Gastrocnemius medialis (tissue), 4 donors: ENCODE data around the gene GRIA4.

Source experiments
- POLR2A ChIP-seq, 2 donors: fragments of 450-650 bp; IDR thresholded peaks; one replicate each; pipeline ENCODE4 v1.6.1; 2017; ENCODE audit warnings: antibody characterized with exemption in 2 of 2, mild to moderate bottlenecking in 2 of 2, moderate library complexity in 2 of 2
- TF ChIP-seq, protein P1 (sequence below), 5 experiments: fragments of 450-650 bp in 3 of 5; fragments of 200-600 bp in 2 of 5; sonication (generic) in 2 of 5; IDR thresholded peaks in 4 of 5; conservative IDR thresholded peaks in 1 of 5; 1 replicate in 4 of 5; 2 replicates in 1 of 5; pipeline ENCODE4 v1.5.1; 2016 to 2019; ENCODE audit warnings: antibody characterized with exemption in 5 of 5, mild to moderate bottlenecking in 3 of 5, moderate library complexity in 3 of 5

DNA sequence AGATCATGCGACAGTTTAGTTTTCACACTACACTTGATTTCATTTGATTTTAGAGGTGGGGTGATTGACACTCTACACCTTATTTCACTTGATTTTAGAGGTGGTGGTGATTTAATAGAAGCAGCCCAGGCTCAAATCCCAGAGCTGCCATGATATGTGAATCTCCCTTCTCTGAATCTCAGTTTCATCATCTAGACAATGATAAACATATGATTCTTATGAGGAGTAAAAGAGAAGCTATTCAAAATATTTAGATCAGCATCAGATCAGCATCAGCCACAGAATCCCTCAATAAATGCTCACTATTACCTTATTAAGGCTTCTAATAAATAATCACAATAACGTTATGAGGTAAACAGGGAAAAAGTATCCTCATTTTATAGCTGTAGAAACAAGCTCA lies 313.4 kb downstream of the GRIA4 start:
- TF ChIP-seq, protein P1, sequence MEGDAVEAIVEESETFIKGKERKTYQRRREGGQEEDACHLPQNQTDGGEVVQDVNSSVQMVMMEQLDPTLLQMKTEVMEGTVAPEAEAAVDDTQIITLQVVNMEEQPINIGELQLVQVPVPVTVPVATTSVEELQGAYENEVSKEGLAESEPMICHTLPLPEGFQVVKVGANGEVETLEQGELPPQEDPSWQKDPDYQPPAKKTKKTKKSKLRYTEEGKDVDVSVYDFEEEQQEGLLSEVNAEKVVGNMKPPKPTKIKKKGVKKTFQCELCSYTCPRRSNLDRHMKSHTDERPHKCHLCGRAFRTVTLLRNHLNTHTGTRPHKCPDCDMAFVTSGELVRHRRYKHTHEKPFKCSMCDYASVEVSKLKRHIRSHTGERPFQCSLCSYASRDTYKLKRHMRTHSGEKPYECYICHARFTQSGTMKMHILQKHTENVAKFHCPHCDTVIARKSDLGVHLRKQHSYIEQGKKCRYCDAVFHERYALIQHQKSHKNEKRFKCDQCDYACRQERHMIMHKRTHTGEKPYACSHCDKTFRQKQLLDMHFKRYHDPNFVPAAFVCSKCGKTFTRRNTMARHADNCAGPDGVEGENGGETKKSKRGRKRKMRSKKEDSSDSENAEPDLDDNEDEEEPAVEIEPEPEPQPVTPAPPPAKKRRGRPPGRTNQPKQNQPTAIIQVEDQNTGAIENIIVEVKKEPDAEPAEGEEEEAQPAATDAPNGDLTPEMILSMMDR (IDR thresholded peaks at IDR 0.05 in 4 of 5, conservative IDR thresholded peaks at IDR 0.05 in 1 of 5): no peak
- TF ChIP-seq POLR2A (IDR thresholded peaks at IDR 0.05): no peak
